NB4 (cell line): Measurements from ENCODE around the gene TMEM121.

Experiments
- MYC ChIP-seq: IDR thresholded peaks from 2 replicates; pipeline ENCODE4 v1.6.1; 2011; ENCODE audit warnings: low read depth, low read length
- POLR2A ChIP-seq: IDR thresholded peaks from 2 replicates; pipeline ENCODE4 v1.6.1; 2011; ENCODE audit warnings: mild to moderate bottlenecking; ENCODE audit not compliant: insufficient read length; ENCODE audit errors: extremely low read depth
- TF ChIP-seq, protein P1 (sequence below): IDR thresholded peaks from one replicate; pipeline ENCODE4 v1.5.1; 2012; ENCODE audit warnings: low read depth, low read length
- TF ChIP-seq, protein P2 (sequence below): IDR thresholded peaks from 2 replicates; pipeline ENCODE4 v1.6.1; 2011; ENCODE audit warnings: low read depth, low read length

DNA sequence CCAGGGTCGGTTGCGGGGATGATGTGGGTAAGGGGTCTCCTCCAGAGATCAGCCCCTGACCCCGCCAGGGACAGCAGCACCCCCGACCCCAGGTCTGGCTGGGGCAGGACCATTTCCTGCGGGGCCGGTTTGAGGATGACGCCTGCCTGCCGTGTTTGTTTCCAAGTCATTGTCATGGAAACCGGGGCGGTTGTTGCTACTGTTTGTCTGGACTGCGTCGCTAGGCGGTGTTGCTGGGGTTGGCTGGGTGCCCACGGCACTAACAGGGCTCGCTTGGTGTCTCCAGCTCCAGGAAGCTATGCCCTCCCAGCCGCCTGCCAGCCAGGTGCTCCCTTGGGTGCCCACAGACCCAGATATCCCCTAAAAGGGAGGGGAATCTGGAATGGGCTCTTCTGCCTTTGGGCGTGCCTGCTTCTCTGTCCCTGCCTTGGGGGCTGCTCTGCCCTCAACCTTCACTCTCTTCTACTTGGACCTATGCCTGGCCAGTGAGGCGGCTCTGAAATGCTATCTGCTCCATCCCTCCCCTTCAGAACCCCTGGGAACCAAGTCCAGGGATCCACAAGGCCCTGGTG, 44.4 kb upstream of the TMEM121 start:
- TF ChIP-seq, protein P1, sequence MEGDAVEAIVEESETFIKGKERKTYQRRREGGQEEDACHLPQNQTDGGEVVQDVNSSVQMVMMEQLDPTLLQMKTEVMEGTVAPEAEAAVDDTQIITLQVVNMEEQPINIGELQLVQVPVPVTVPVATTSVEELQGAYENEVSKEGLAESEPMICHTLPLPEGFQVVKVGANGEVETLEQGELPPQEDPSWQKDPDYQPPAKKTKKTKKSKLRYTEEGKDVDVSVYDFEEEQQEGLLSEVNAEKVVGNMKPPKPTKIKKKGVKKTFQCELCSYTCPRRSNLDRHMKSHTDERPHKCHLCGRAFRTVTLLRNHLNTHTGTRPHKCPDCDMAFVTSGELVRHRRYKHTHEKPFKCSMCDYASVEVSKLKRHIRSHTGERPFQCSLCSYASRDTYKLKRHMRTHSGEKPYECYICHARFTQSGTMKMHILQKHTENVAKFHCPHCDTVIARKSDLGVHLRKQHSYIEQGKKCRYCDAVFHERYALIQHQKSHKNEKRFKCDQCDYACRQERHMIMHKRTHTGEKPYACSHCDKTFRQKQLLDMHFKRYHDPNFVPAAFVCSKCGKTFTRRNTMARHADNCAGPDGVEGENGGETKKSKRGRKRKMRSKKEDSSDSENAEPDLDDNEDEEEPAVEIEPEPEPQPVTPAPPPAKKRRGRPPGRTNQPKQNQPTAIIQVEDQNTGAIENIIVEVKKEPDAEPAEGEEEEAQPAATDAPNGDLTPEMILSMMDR, result no peak
- TF ChIP-seq POLR2A (no peak), MYC (no peak)
- TF ChIP-seq, protein P2, sequence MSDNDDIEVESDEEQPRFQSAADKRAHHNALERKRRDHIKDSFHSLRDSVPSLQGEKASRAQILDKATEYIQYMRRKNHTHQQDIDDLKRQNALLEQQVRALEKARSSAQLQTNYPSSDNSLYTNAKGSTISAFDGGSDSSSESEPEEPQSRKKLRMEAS, result no peak
